Cardiac fibroblast (primary cell): ENCODE measurements around the gene TPM3.
"Not testable (repeated sequence)": the region's sequence is repeated elsewhere in the genome, so short reads cannot be mapped to it uniquely, and the experiment has no call there.

Source experiments
- DNase-seq, 2 donors: peaks; one replicate each; pipeline versions ENCODE4 v3.0.0 to v3.0.0-alpha.2; 2010; ENCODE audit warnings: low read depth in 2 of 2
- H3K4me3 ChIP-seq, 2 donors: replicated peaks in 1 of 2; 1 replicate in 1 of 2; 2 replicates in 1 of 2; pipeline ENCODE4 v1.5.1; 2011; ENCODE audit warnings: low read depth in 2 of 2, low read length in 2 of 2, mild to moderate bottlenecking in 2 of 2, moderate library complexity in 1 of 2
- CTCF ChIP-seq: IDR thresholded peaks from one replicate; pipeline ENCODE4 v1.5.1; 2011; ENCODE audit warnings: low read depth, mild to moderate bottlenecking, low read length, inconsistent platforms

Gene TPM3

GRCh38 chr1:154157520-154158306 lies 34.2 kb downstream of the TPM3 start:
- no peak for TF ChIP-seq CTCF
- no peak overlapping the region for H3K4me3 ChIP-seq
- DNase-seq, result peak; percentile 50 to 68

- H3K4me3 ChIP-seq, result no peak overlapping the region
- DNase-seq, result peak; percentile 67 to 96
- TF ChIP-seq CTCF, result no peak
These were observed 36.6 kb downstream of the TPM3 start for GRCh38 chr1:154155251-154155650.

- no peak within 1 kb of the TSS for H3K4me3 ChIP-seq
- TF ChIP-seq CTCF, result no peak
- peak; percentile 53 to 86 for DNase-seq
These were observed 37.2 kb downstream of the TPM3 start, which contains the start of gene NUP210L for GRCh38 chr1:154154534-154155191. TSS of gene NUP210L (minus strand) at chr1:154155073.

GRCh38 chr1:154154053-154154452 lies 37.8 kb downstream of the TPM3 start:
- no peak for TF ChIP-seq CTCF
- no peak overlapping the region for H3K4me3 ChIP-seq
- DNase-seq, result no peak

- H3K4me3 ChIP-seq, result no peak overlapping the region
- DNase-seq, result peak; percentile 36 to 63
- TF ChIP-seq CTCF, result no peak
These were observed 40.6 kb downstream of the TPM3 start for GRCh38 chr1:154151311-154151710.

- TF ChIP-seq CTCF, result no peak
- DNase-seq, result peak in 1 of 2 donors; percentile 34
These were observed 43.1 kb downstream of the TPM3 start for GRCh38 chr1:154148807-154149206.

GRCh38 chr1:154147505-154147904 lies 44.4 kb downstream of the TPM3 start:
- not testable (repeated sequence) for DNase-seq, H3K4me3 ChIP-seq

More at GRCh38 chr1:154148807-154149206, 43.1 kb downstream of the TPM3 start:
- H3K4me3 ChIP-seq, result no peak overlapping the region
